BJ (cell line): Measurements from ENCODE around the gene TMEM244. TPM values are rescaled to one million over a fixed set of nuclear protein-coding genes. Genes with fewer than 3 reads are reported as not detected.
"Not testable (repeated sequence)": the region's sequence is repeated elsewhere in the genome, so short reads cannot be mapped to it uniquely, and the experiment has no call there.

Experiments used
- CTCF ChIA-PET: fragments of 350-600 bp; formaldehyde crosslinking; extraction: SDS; loops from one replicate; lab custom pipeline; 2021; ENCODE audit warnings: antibody characterized with exemption, inconsistent platforms; lab: Yijun Ruan, JAX
- POLR2A ChIA-PET: fragments of 300-600 bp; sonication (Branson Sonifier 250); formaldehyde crosslinking; extraction: SDS; loops from one replicate; lab custom pipeline; 2021; ENCODE audit warnings: antibody characterized with exemption; lab: Charles Lee
- DNase-seq: peaks from one replicate; pipeline ENCODE4 v3.0.0-alpha.2; 2011; ENCODE audit warnings: low read depth
- H3K27me3 ChIP-seq: 2 replicates; pipeline ENCODE4 v1.6.0; 2011; ENCODE audit warnings: low read length; ENCODE audit not compliant: control insufficient read depth, insufficient read depth
- H3K36me3 ChIP-seq: 2 replicates; pipeline ENCODE4 v1.5.1; 2011; ENCODE audit warnings: low read length; ENCODE audit not compliant: control insufficient read depth, insufficient read depth
- H3K4me3 ChIP-seq: 2 replicates; pipeline ENCODE4 v1.5.1; 2011; ENCODE audit warnings: low read depth, mild to moderate bottlenecking, control low read depth, low read length
- CTCF ChIP-seq: IDR thresholded peaks from 2 replicates; pipeline ENCODE4 v1.5.1; 2011; ENCODE audit warnings: low read depth, mild to moderate bottlenecking, control low read depth, inconsistent platforms, low read length, moderate library complexity; ENCODE audit not compliant: insufficient read depth
- polyA plus RNA-seq: library from polyadenylated mRNA; depleted of rRNA; stranded (reverse); fragments of >200 nt; gene quantifications from 2 replicates; pipeline ENCODE4 v1.2.3, GENCODE V29; 2011

TMEM244 gene
- polyA plus RNA-seq, 1 experiment, result not detected

GRCh38 chr6:129882510-129883023 is 21.5 kb upstream of the TMEM244 start:
- DNase-seq, result no peak
- no peak overlapping the region for H3K4me3 ChIP-seq
- POLR2A ChIA-PET, result no interaction called here
- no peak for TF ChIP-seq CTCF
- no peaks in the 10 kb centered on the region for H3K27me3 ChIP-seq
- CTCF ChIA-PET, result no interaction called here
- H3K36me3 ChIP-seq, result no peaks in the 10 kb centered on the region

GRCh38 chr6:129877894-129878293 is 16.8 kb upstream of the TMEM244 start:
- POLR2A ChIA-PET, H3K36me3 ChIP-seq, CTCF ChIA-PET, H3K27me3 ChIP-seq, DNase-seq, H3K4me3 ChIP-seq: not testable (repeated sequence)

- TF ChIP-seq CTCF, result no peak
- H3K4me3 ChIP-seq, result no peak overlapping the region
- ChIA-PET CTCF (no interaction called here), POLR2A (no interaction called here)
- no peaks in the 10 kb centered on the region for H3K27me3 ChIP-seq
- DNase-seq, result no peak
- H3K36me3 ChIP-seq, result no peaks in the 10 kb centered on the region
Observed at GRCh38 chr6:129875610-129876520, 14.8 kb upstream of the TMEM244 start.

GRCh38 chr6:129874837-129875236 is 13.7 kb upstream of the TMEM244 start:
- Histone ChIP-seq H3K36me3 (no peaks in the 10 kb centered on the region), H3K27me3 (no peaks in the 10 kb centered on the region), H3K4me3 (no peak overlapping the region)
- CTCF ChIA-PET, result no interaction called here
- POLR2A ChIA-PET, result no interaction called here
- no peak for DNase-seq
- no peak for TF ChIP-seq CTCF

- no peak for DNase-seq
- H3K27me3 ChIP-seq, result no peaks in the 10 kb centered on the region
- no peak overlapping the region for H3K4me3 ChIP-seq
- POLR2A ChIA-PET, result interaction anchor here (0.6 kb wide), 1 partner anchor 185 kb away, joined by 10 read pairs; no protein-coding TSS in a partner anchor
- no peak for TF ChIP-seq CTCF
- no peaks in the 10 kb centered on the region for H3K36me3 ChIP-seq
- CTCF ChIA-PET, result no interaction called here
Observed at GRCh38 chr6:129872586-129872985, 11.5 kb upstream of the TMEM244 start.

GRCh38 chr6:129871221-129871620 is 10.1 kb upstream of the TMEM244 start:
- Histone ChIP-seq H3K27me3 (no peaks in the 10 kb centered on the region), H3K4me3 (no peak overlapping the region), H3K36me3 (no peaks in the 10 kb centered on the region)
- CTCF ChIA-PET, result no interaction called here
- TF ChIP-seq CTCF, result no peak
- POLR2A ChIA-PET, result no interaction called here
- no peak for DNase-seq
